HG02981 (cell line): ENCODE data around the gene MEIS2.

Source experiments
- ATAC-seq: cut with Tn5 transposase; IDR thresholded peaks from one replicate; pipeline ENCODE4 v1.9.1; 2021; ENCODE audit warnings: mild to moderate bottlenecking, moderate library complexity; ENCODE audit not compliant: unreplicated experiment

MEIS2 gene

DNA sequence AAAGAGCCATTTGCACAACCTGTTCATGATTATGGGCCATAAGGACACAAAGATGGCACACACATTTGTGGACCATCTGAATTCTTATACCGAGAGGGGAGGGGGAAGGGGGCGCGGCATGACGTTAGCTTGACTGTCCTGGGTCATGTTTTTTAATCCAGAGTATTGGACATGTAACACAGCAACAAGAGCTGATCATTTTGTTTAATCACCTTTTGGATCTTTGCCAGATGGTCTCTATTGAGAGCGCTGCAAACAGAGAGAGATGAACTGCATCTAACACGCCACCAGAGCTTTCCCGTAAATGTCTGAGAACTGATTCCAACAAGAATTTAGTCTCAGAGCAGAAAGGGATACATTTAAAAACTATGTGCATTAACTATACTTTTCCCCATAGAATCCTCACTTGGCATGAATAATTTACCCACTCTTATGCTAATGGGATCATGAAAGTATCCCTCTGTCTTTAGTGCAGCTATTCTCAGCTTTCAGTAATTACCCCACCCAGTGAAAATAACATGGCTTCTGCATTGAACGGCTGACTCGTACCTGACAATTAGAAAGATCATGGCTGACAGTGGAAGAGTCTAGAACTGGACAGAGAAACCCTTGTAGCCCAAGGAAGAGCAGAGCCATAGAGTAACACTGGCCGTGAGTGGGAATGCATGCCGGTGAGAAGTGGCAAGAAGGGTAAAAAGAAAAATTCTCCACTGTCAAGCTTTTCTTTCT, 22.6 kb downstream of the MEIS2 start:
- ATAC-seq = no peak

DNA sequence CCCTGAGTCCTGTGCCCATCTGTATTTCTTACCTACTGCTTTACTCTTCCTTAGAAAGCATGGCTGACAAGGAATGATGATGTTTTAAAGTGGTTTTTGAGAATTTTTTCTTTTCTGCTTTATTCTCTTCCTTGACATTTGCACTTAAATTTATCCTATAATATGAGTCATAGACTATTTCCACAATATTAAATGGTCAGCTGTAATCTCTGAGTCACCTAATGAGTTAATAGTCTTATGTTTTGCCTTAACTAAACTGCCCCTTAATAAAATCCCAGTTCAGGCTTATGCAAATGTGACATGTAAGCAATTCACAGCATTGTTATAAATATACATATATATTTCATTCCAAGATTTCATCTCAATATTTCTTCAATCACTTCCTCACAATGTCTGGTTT, 23.8 kb downstream of the MEIS2 start:
- ATAC-seq = no peak

- no peak for ATAC-seq
These were observed 24.6 kb downstream of the MEIS2 start for GRCh38 chr15:37075777-37076176.

GRCh38 chr15:37072181-37072580, 28.2 kb downstream of the MEIS2 start:
- no peak for ATAC-seq

- ATAC-seq = no peak
These were observed 29.2 kb downstream of the MEIS2 start for GRCh38 chr15:37071134-37071533.

GRCh38 chr15:37070686-37071085, 29.7 kb downstream of the MEIS2 start:
- ATAC-seq = no peak

DNA sequence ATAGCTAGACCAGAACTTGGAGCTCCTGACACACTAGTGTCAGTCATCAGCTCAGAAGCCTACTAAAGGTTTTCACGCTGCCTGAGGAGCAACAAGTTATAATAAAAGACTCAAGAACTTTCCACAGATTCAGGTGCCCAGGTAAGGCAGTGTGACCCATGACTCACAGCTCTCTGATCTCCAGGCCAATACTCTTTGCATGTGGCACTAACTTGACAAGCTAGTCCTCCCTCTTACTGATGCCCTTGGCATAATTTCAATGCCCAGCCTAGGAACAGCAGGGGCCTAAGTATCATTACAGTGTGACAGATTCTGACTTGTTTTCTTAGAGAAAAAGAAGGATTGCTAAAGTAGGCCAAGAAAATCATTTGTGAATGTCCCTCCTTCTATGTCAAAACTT, 38.4 kb downstream of the MEIS2 start:
- ATAC-seq = no peak

DNA sequence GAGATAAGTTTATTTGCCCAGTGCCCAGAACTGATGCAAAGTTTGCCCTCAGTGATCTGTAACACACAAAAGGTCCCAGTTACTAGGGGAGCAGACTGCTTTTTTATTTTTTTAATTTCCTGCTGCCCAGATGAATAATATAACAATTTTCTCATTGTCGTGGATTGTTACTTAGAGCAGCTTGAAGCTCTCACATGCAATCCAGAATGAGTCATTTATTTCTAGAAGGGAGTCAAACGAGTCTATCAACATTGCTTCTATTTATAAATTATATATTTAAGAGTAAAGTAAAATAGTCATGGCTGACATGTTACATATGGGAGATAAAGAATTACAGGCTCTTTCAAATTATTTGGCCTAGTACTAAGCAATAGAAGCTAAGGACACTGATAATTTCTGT, 41.3 kb downstream of the MEIS2 start:
- no peak for ATAC-seq

DNA sequence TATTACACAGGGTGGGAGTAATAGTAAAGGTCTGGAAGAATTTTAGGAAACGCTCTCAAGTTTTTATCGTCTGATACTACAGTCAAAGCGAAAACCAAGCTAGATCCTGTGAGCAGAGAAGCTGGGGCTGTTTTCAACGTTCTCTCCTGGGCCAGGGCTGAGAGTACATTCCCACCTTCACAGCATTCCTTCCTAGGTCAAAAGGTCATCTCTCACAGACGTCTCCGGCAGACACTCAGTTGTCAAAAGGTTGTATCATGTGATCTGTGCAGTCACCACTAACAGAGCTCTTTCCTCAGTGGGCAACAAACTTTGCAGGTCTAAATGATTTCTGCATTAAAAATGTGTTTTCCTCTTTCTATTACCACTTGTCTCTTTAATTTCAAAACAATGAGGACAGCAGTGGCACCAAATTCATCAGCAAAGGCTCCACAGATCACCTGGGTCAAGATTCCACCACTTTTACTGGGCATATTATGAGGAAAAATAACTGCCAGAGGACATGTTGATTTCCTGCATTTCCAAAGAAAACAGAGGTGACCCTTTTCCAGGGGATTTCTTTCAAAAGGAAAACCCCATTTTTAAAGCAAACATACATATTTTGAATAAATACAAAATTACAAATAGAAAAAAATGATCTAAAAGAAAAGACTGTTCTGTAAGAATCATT, 41.9 kb downstream of the MEIS2 start:
- ATAC-seq = no peak

DNA sequence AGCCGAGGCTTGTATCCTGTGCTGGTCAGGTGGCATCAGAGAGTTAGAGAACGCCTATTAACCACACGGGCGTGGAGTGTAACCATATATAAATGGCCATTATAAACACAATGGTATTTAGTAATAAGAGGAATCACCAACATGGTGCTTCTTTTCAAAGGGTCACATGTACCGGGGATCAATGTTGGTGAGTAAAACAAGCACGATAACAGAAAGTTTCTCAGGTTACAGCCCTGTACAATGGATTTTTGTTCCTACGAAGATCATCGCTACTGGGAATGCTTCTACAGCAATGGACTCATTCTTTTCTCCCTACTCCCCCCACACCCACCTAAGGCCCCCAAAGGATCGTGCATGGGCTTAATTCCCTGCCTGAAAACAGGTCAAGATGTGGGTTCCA, 42.5 kb downstream of the MEIS2 start:
- ATAC-seq = no peak

DNA sequence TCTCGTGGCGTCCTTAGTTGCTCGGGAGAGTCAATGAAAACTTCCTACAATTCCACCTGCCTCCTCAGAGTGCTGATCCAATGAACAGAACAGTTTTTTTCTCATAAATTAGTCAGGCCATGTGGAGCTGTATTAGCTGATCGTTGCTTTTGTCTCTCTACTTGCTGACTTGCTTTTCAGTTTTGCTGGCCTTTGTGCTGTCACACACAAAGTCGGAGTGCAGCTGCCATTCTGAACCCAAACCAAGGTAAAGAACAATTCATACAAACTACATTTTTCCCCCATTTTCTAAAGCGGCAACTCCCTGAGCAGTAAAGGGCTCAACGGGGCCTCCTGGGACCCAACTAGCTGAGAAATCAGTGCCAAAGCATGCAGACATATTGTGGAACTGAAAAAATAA, 43.1 kb downstream of the MEIS2 start:
- ATAC-seq = no peak

GRCh38 chr15:37056177-37057121, 43.9 kb downstream of the MEIS2 start:
- no peak for ATAC-seq

DNA sequence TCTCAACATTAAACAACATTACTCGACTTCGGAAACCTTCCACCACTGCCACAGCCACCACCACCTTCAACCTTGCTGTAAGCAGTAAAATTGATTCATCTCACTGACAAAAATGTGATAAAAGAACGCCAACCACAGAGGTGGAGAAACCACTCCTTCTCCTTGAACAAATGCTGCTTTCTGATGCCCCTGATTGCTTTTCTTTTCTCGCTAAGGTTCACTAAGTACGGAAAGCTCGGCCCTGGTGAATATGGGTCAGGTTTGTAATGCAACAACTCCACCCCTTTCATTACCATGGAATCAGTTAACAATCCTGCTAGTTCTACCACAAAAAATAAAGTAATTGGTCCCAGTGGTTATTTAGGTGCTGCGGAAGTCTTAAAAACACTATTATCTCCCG, 44.9 kb downstream of the MEIS2 start:
- ATAC-seq = no peak

DNA sequence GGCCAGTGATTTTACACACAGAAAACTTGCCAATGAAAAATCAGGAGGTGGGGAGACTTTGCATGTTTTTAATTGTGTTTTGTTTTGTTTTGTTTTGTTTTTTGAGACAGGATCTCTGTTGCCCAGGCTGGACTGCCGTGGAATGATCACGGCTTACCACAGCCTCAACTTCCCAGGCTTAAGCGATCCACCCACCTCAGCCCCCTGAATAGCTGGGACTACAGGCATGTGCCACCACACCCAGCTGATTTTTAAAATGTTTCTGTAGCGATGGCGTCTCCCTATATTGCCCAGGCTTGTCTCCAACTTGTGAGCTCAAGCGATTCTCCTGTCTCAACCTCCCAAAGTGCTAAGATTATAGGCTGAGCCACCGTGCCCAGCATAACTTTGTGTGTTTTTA, 46.0 kb downstream of the MEIS2 start:
- no peak for ATAC-seq

DNA sequence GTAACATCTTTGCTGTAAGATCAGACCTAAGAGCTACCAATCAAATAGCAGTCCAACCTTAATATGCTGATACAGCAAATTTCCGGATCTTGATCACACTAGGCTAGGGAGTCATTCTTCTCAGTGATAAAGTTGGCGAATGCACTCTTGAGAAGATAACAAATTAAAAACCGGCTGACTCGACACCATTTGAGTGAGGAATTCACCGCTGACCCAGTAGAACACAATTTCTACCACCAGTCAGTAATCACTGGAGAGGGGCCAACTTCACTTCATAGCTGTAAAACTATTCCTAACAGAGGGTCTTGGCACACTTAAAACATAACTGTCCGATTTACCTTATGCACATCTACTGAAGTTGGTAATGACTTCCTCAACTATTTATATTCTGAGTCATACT, 47.2 kb downstream of the MEIS2 start:
- no peak for ATAC-seq

DNA sequence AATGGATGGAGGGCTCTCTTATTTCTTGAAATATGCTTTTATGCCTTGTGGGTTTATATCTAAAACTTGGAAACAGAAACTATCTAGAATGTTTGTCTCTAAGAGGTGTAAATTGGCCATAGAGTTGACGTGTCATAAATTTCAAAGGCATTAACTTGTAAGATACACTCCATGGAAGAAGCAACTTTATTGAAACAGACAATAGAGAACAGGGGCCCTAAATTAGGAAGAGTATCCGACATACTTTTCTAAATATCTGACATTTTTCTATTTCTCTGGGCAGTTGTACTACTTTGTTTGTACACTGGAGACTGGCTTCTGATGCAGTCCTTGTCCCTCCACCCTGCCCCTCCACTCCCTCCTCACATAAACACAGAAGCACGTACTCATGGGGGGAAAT, 50.0 kb downstream of the MEIS2 start:
- ATAC-seq = no peak

DNA sequence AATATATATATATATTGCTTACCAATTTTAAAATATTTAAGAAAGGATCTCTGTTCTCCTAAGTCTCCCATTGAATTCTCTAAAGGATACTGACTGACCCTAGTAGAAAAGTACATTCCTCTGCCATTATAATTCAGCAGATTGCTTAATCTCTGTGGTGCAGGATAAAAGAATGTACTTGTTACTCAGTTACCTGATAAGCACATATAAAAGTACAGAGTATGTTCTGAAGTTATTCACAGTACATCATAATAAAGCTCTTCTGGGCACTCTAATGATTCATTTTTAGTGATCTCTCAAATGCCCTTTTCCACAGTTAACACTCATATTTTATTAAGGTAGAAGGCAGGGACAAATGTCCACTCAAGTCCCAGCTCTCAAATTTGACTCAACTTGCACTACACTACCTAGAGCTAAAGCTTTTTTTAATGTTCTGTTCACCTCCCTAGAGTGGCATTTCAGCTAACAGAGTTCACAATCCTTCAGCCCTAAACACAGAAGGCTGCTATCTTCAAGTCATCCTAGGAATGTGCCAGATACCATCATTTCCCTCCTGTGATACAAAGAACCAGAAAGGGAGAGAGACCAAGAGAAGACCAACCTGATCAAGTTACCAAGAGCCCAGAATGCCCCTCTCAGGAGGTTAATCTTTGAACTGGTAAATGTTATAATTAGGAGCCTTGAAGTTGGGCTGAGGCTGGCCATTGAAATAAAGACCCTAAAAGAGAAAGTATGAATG, 53.3 kb downstream of the MEIS2 start:
- ATAC-seq = no peak

GRCh38 chr15:37045859-37046740, 54.2 kb downstream of the MEIS2 start:
- no peak for ATAC-seq

- no peak for ATAC-seq
These were observed 55.3 kb downstream of the MEIS2 start for GRCh38 chr15:37044915-37045648.
